ENCODE results near the gene ZYX.

DNA sequence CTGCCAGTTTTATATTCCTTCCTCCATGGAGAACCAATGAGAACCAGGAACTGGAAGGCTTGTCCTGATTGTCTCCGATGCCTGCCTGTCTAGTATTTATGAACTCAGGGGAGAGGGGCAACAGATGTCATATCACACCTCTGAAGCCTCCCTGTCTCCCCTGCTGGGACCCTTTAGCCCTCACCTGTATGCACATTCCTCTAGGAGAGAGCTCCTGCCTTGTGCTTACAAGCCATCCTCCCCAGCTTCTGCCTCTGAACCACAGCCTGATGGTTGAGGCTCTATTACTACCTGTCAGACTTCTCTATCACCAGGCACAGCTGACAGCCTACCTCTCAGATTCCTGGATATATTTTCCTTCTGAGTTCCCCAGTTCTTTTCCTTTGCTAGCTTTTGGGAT lies 12.8 kb upstream of the ZYX start:
- TF ChIP-seq ARNTL (CRISPR knock-in tag; IDR thresholded peaks at IDR 0.05; ENCODE audit: borderline replicate concordance, low read depth) (no peak), RARB (CRISPR knock-in tag; IDR thresholded peaks at IDR 0.05) (no peak), ZFP30 (CRISPR knock-in tag; IDR thresholded peaks at IDR 0.05) (no peak), PATZ1 (CRISPR knock-in tag; IDR thresholded peaks at IDR 0.05; ENCODE audit: borderline replicate concordance) (no peak), CSDC2 (CRISPR knock-in tag; IDR thresholded peaks at IDR 0.05) (no peak), ZNF565 (CRISPR knock-in tag; conservative IDR thresholded peaks at IDR 0.05; ENCODE audit: low read depth) (no peak), OSR1 (CRISPR knock-in tag; IDR thresholded peaks at IDR 0.05) (no peak), PPARA (CRISPR knock-in tag; IDR thresholded peaks at IDR 0.05; ENCODE audit: borderline replicate concordance) (no peak), ESRRG (CRISPR knock-in tag; IDR thresholded peaks at IDR 0.05) (no peak)

Data from SK-N-SH treated with all-trans-retinoic acid at 6 μM for 48 hours (cell line).